Stimulated activated CD8-positive, alpha-beta memory T cell treated with anti-CD3 and anti-CD28 coated beads, Interleukin-2, amount 100 ng/mL, for 48 hours (primary cell): ENCODE results near the gene MEX3D.
"Not testable (repeated sequence)": the region's sequence is repeated elsewhere in the genome, so short reads cannot be mapped to it uniquely, and the experiment has no call there.

Experiments
- DNase-seq, 2 donors: peaks; one replicate each; pipeline ENCODE4 v3.0.0-alpha.2; 2020; ENCODE audit warnings: low read depth in 2 of 2

The MEX3D gene

DNA sequence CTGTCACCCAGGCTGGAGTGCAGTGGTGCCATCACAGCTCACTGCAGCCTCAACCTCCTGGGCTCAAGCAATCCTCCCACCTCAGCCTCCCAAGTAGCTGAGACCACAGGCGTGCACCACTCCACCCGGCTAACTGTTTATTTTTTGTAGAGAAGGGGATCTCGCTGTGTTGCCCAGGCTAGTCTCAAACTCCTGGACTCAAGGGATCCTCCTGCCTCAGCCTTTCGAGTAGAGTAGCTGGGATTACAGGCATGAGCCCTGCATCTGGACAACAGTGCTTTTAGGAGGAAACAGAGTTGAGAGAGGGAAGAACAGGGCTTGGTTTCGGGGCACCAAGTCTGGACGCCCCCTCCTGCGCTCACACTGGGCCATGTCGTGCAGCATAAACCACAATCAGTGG, 48.3 kb downstream of the MEX3D start:
- not testable (repeated sequence) for DNase-seq

DNA sequence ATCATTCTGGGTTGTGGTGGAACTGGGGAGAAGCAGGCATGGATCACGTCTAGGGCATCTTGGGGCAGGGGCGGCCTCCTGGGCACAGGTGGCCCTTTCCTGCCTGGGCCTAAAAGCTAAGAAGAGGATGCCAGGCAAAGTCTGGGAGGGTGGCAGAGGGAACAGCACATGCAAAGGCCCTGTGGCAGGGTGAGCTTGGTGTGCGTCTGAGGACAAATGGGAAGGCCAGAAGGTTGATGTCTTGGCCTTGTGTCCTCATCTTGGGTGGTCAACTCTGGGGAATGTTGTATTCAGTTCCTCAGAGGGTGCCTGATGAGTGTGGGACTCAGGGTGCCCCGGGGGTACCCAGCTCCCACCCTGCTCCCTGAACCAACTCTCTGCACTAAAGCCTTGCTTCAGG, 49.7 kb downstream of the MEX3D start:
- DNase-seq: no peak

DNA sequence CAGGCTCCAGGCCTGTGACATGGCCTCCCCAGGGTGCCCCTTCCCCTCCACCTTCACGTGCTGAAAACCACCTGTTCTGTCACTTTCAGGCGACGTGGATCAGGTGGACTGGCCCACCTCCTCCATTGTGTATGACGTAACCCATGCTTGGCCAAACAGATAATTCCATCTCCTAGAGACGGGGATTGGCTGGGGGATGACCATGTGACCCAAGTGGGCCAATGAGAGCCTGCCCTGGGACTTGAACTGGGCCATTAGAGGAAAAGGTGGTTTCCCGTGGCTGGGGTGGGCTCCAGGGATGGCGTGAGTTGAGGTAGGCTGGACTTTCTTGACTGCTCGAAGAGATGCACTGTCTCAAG, 51.8 kb downstream of the MEX3D start:
- DNase-seq: no peak

DNA sequence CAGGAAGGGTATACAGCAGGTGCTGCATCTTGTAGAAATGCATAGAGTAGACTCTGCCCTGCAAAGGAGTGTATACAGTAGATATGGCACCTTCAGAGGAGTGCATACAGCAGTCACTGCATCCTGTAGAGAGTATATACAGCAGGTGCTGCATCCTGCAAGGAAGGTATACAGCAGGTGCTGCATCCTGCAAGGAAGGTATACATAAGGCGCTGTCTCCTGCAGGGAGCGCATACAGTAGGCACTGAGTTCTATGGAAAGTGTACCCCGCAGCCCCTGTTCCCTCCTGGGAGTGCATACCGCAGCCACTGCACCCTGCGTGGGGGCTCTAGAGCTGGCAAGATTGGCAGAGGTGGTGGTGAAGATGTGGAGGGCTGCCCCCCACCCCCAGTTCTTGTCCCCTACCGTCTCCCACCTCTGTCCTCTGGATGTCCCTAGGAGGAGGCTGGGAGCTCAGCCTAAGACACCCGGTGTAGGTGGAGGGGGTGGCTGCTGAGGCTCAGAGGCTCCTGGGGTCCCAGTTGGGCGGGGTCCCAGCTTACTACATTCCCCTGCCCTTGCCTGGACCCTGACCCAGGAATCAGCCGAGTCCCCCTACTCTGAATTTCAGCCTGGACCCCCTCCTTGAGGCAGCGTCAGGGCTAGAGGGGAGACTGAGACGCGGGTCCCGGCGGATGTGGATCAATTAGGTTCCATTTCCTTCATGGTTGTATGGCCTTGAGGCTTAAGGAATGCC, 53.0 kb downstream of the MEX3D start:
- DNase-seq: no peak

DNA sequence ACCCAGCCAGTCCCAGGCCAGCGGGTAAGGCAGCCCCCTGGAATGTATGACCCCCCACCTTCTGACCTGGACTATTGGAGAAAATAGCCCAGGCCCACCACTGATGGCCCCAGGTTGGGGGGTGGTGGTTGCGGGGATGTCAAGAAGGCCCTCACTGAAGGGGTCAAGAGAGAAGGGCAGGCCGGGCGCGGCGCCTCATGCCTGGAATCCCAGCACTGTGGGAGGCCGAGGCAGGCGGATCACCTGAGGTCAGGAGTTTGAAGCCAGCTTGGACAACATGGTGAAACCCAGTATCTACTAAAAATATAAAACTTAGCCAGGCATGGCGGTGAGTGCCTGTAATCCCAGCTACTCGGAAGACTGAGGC, 53.8 kb downstream of the MEX3D start:
- no peak for DNase-seq

DNA sequence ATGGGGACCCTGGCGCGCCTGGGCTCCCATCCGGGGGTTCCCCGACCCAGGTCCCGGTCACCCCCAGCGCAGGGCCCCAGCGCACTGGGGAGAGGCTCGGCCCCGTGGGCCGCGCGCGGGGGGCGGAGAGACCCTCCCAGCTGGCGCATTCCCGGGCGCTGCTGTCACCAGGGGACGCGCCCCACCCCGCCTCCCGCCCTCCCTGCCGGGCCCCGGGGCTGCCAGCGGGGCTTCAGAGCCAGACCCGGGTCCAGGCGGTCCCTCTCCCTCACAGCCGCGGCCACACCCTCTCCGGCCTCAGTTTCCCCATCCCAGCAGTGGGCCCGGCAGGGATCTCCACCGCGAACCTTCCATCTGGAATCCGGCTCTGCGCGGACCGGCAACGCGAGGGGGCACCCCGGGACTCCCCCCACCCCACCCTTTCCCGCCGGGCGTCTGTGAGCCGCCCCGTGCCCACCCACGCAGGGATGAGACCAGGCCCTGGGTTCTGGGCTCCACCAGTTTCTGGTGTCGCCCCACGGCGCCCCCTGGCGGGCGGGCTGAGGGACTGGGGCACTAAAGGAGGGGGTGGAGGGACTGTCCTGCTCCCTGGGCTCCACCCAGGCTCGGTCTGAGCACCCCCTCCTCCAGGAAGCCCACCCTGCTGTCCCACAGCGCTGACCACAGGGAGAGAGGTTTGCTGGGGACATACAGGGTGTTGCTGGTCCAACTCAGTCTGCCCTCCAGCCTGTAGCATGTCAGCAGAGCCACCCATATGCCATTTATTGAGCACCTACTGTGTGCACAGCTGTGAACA, 54.4 kb downstream of the MEX3D start:
- DNase-seq: peak; percentile 63 to 67

DNA sequence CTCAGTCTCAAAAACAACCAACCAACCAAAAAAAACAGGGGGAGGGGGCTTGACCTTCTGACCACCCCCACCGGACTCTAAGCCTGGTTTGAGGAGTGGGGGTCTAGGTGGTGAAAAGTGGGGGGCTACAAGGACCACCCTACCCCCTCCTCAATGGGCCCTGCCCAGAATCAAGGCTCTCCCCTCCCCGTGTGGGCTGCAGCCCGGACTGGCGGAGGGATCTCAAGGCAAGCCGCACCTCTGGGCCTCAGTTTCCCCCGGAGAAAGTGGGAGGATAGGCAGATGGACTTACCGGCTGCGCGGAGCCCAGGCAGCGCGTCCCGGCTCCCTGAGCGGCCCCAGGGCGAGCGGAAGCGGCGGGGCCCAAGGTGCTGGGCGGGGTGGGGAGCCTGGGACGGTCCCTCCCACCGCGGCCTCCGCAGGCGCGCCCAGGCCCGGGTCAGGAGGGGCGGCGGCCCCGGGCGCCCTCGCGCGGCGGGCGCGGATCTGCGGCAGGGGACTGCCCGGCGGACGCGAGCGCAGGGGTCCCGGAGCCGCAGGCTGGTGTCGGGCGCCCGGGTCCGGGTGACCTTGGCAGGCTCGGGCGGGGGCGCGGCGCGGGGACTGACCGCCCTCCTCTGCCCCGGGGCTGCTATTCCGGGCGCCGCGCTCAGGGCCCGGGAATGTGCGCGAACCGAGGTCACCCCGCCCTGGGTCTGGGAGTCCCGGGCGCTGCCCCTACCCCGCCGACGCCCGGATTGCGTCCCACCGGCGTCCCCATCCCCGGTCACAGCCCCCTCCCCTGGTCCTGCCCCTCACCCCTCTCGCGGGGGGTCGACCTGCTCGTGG, 55.2 kb downstream of the MEX3D start, which contains the start of gene ADAMTSL5:
Gene ADAMTSL5, minus strand, starts transcription at position 349 of the 828 bp plus-strand sequence. CDS start 2,076 bp downstream, outside the sequence.
- DNase-seq: peak; percentile 61 to 73

DNA sequence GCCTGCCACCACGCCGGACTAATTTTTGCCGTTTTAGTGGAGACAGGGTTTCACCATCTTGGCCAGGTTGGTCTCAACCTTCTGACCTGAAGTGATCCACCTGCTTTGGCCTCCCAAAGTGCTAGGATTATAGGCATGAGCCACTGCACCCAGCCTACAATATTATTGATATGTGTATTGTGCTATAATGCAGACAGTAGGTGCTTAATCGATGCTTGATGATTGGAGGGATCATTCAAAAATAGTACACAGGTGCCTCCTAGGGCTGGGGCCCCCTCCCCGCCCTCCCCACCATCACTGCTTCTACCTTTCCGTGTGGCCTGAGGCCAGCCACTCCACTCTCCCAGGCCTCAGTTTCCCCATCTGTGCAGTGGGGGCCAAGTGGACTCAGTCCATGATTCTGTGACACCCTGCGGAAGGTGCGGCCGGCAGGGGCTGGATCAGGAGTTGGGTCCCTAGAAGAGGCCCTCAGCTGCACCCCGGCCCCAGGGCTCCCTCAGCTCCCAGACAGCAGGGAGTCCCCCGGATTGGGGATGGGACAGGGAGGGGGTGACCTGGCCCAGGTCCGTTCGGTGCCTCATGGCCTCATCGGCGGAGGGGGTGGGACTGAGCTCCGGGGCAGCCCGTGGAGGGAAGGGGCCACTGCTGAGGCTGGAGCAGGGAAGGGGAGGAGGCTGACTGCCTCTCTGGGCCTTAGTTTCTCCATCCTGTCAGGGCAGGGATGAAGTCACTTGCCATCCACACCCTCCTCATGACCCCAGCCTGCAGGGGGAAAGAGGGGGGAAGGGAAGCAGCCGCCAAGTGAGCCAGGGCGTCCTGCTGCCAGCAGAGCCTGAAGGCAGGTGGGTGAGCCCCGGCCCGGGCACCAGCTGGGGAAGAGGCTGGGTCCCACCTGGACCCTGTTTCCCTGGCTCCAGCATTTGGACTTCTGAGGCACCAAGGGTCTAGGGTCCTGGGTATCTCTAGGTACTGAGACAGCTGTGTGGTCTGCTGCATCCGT, 56.5 kb downstream of the MEX3D start:
- no peak for DNase-seq

DNA sequence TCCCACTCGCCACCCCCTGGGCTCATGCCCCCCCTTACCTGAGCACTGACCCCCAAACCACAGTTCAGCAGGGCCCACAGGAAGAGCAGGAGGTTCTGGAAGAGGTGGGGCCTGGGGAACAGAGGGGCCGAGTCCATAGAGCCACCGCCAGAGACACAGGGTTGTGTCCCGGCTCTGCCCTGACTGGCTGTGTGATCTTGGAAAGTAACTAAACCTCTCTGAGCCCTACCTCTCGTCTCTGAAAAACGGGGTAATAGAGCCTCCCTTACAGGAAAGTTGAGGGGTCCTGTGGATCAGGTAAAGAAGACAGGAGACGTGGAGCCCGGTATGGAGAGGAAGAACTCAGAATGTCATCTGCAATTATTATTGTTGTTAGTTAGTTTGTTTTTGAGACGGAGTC, 57.3 kb downstream of the MEX3D start:
- no peak for DNase-seq

DNA sequence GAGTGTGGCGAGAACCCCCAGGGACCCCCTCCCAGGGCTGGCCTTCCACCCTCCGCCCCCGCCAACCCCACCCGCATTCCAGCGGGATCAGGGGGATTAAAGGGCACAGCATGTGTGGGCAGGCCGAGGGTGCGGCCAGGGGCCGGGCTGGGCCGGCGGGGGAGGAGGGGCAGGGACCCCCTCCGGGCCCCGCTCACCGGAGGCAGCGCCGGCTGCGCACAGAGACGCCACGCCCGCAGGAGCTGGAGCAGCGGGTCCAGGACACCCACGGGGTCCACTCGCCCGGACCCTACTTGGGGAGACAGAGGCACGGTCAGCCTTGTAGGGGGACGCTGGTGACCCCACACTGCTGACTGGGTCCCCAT, 57.7 kb downstream of the MEX3D start:
- DNase-seq: no peak

DNA sequence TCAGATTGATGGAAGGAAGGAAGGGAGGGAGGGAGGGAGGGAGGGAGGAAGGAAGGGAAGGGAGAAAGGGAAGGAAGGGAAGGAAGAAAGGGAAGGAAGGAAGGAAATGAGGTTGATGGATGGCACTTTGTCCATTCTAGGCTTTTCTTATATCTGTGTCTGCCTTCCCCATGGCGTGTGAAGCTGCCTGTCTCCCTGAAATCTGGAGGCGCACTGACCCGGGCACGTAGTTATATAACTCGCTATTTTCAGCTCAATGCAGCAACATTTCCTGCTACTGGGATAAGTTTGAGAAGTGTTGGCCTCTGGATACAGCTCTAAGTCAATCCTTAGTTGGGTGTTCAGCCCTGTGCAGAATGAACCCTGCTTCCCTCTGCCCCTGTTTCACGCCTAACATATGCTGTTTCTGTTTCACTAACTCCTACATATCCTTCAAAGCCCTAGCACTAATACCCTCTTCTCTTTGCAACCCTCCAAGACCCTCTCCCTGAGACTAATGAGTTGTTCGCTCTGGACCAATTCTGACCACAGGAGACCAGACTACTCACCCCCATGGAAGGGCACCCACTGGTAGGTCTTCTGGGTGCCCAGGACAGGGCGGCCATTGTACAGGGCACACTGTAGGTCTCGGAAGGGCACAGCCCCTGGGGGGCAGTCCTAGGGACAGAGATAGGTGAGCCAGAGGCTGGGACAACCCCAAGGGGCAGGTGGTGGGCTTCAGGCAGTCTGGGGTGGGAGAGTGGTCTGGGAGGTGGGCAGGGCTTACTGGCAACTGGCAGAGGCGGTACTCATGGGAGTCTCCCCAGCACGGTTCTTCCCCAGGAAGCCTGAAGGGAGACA, 58.3 kb downstream of the MEX3D start:
- DNase-seq: no peak

DNA sequence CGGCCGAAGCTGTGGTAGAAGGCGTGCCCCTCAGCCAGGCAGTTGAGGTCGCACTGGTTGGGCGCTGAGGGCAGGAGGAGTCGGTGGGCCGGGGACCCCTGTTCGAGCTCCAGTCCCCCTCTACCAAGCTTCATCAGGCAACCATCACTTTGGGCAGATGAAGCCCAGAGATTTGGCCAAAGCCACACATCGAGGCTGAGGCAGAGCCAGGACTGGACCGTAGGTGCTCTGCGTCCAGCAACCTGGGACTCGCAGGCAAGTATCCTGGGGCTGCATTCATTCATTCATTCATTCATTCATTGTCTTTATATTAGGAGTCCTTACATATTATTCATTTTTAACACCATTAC, 59.6 kb downstream of the MEX3D start:
- no peak for DNase-seq

DNA sequence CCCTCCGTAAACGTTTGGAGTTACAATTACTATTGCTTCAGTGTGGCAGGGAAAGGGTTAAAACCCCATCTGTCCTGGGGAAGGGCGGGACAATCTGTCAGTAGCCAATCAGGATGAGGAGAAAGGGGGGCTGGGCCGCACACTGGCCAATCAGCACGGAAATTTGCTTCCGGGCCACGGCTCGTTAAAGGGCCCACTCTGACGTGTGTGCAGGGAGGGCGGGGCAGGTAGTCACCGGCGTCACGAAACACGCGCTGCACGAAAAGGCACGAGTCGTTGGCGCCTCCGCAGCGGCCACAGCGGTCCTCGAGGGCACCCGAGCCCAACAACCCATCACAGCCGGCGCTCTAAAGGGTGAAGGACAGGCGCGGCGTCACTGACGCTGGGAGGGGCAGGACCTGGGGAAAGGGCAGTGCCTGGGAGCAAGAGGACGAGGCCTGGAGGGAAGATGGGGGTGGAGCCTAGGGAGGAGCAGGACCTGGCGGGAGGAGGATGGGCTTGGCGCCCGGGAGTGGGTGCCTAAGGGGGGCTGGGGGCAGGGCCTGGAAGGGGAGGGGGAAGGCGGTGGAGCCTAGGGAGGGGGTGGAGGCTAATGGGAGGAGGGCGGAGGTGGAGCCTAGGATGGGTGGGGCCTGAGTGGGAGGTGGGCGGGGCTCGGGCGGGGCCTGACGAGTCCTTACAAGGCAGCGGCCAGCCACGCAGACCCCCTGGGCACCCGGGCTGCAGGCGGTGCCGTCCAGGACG, 60.2 kb downstream of the MEX3D start:
- peak; percentile 75 to 87 for DNase-seq

DNA sequence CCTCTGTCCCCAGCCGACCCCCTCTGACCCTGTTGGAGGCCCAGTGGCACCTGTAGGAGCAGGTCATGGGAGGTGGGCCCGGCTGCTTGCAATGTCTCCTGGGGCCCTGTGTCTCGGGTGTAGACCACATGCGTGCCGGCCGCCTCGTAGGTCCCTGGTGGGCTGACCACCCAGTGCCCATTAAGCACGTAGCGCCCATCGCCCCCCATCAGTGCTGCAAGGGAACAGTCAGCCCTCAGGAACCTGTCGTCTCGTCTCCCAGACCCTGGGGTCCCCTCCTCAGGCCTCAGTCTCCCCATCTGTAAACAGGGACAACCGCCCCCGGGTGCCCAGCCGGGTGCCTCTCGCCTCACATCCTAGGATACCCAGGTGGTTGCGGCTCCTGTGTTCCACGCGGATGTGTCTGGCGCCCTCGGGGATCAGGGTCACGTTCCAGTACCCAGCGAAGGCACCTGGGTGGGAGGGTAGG, 60.9 kb downstream of the MEX3D start:
- DNase-seq: no peak

DNA sequence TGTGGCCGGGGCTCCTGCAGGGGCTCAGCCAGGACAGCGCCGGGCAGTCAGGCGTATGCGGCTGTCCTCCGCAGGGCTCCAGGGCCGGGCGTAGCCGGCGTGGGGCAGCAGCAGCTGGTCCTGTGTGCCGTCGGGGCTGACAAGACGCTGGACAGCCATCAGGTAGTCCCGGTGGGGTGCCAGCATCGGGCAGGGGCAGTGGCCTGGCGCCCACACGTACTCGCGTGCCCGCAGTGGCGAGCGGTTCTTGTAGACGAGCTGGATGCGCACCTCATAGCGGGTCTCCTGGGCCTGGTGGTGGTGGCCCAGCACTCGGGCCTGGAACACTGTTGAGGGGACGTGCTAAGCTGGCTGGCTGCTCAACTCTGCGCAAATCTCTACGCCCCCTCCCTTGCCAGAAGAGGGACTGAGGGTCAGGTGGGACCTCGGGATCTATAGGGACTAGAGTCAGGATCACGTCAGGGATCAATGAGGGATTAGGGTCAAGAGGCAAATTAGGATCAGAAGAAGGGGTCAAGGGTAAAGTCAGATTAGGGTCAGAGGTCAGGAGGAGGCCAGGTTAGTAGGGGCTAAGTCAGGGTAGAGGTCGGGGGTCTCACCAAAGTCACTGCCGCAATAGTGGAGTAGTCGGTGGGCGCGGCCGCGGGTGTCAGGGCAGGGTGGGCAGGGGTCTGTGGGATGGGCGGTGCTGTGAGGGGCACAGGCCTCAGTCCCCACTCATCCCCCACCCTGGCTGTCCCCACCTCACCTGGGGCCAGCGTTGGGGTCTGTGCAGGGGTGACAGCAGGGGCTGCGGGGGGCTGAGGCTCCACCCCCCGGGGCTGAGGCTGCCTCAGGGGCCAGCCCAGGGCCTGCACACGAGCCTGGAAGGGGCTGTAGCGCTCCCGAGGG, 61.9 kb downstream of the MEX3D start:
- DNase-seq: no peak

DNA sequence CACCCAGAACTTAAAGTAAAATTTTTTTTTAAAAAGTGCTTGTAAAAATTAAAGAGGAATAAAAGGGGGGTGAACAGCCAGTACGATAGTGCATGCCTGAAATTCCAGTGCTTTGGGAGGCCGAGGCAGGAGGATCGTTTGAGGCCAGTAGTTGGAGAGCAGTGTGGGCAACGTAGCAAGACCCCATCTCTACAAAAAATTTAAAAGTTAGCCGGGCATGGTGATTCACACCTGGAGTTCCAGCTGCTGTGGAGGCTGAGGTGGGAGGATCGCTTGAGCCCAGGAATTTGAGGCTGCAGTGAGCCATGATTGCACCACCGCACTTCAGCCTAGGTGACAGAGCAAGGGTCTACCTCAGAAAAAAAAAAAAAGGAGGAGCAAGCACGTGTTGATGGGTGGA, 63.1 kb downstream of the MEX3D start:
- no peak for DNase-seq
